ENCODE data around the gene CHMP1A.
A peak's percentile ranks its signal among the peaks of the same experiment; 100 is the strongest.
"Not testable (repeated sequence)": the region's sequence is repeated elsewhere in the genome, so short reads cannot be mapped to it uniquely, and the experiment has no call there.

CHMP1A gene

GRCh38 chr16:89657442-89658220, at the start of gene CHMP1A, which contains the start of gene SPATA33:
CHMP1A (minus strand) TSS chr16:89657708; CDS start chr16:89657588, 120 bp downstream.
SPATA33 (plus strand) TSS chr16:89657836; CDS start chr16:89657912, 76 bp downstream.
- no peak for FAIRE-seq

- FAIRE-seq = no peak
Measured at GRCh38 chr16:89706518-89707260, 49.2 kb upstream of the CHMP1A start.

- FAIRE-seq = no peak
Measured at GRCh38 chr16:89705006-89705405, 47.5 kb upstream of the CHMP1A start.

DNA sequence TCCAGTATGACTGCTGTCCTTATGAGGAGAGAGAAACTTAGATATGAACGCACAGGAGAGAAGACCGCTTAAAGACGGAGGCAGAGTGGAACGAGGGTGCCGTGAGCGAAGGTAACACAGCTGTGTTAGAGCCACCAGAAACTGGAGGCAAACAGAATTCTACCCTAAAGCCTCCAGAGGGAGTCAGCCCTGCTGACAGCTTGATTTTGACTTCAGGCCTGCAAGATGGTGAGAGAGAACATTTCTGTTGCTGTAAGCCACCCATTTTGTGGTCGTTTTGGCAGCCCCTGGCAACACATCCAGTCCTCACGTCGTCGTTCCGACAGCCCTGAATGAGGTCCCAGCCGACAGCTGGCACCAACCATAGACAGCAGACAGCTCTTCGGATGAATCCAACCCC, 46.8 kb upstream of the CHMP1A start:
- FAIRE-seq = no peak

DNA sequence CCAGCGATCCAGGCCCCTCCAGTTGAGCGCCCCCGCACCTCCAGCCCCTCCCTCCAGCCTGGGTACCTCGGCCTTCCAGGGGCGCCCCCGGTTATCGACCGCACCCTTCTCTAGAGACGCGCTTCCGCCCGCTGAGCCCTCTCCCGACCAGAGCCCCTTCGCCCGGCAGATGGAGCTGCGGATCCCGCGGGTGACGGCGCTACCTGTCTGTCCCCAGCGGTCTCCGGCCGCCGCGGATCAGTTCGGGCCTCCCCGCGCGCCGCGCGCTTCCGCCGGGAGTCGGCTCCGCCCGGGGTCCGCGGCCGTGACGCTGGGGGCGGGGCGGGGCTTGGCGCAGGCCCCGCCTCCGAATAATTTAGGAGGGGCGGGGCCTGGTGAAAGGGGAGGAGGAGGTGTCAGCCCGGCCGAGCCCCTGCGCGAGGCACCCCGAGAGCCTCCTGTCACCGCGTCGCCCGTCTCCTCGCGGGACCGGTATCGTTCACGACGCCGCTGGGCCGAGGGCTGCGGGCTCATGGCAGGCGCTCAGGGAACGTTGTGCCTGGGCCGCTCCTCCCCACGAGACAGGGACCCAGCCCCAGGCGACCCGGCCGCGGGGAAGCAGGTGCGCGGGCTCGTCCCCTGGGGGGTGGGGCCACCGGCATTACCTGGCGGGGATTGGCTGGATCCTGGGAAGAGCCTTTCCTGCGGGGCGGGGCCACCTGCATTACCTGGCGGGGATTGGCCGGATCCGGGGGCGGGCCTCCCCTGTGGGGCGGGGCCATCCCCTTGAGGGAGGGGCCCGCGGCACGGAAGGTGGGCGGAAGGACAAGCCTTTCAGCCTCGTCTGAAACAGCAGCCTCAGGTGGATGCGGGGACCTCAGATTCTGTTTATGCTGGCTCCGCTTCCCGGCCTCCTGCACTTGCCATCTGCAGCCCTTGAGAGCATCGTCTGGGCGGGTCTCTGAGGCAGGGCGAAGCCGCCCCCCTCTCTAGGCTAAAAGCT, 44.2 kb upstream of the CHMP1A start, which contains the start of gene SPATA2L:
Gene SPATA2L, minus strand, starts transcription at position 281 of the 982 bp plus-strand sequence. CDS start 473 bp downstream, outside the sequence.
- FAIRE-seq = no peak

GRCh38 chr16:89700649-89701424, 43.3 kb upstream of the CHMP1A start:
- FAIRE-seq = no peak

GRCh38 chr16:89700100-89700648, 42.7 kb upstream of the CHMP1A start:
- FAIRE-seq = peak; percentile 96

GRCh38 chr16:89699629-89700099, 42.2 kb upstream of the CHMP1A start:
- FAIRE-seq = not testable (repeated sequence)

DNA sequence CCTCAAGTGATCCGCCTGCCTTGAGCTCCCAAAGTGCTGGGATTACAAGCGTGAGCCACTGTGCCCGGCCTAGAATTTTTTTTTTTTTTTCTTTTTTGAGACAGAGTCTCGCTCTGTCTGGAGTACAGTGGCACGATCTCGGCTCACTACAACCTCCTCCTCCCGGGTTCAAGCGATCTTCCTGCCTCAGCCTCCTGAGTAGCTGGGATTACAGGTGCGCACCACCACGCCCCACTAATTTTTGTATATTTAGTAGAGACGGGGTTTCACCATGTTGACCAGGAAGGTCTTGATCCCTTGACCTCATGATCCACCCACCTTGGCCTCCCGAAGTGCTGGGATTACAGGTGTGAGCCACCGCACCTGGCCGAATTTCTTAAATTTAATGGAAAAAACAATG, 41.2 kb upstream of the CHMP1A start:
- not testable (repeated sequence) for FAIRE-seq

DNA sequence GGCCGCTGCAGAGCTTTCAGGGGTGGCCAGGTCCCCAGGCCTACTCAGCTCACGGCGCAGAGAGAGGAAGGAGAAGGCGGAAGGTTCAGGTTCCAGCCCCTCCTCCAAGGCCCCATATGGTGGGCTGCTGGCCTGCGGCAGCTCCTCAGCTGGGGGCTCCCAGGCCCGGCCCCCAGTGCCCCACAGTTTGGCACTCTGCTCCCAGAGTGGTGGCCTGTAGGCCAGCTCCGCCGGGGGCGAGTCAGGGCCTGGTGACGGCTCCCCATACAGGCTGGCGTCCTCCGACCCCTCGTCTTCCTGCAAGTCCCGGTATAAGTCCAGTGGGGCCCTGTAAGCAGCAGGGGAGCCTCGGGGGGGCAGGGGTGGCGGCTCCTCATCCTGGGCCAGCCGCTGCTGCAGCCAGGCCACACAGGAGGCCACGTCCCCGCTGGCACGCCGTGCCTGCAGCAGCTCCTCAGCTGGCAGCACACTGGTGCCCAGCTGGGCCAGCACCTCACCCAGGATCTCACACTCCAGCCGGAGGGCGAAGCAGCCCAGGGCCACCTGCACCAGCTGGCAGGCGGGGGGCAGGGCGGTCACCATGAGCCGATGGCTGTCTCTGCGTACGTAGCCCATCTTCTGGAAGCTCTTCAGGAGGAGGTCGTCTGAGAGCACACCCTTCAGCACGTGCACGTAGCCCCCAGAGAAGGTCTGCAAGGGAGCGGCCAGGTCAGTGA, 40.3 kb upstream of the CHMP1A start:
- FAIRE-seq = no peak

GRCh38 chr16:89697161-89697615, 39.7 kb upstream of the CHMP1A start:
- no peak for FAIRE-seq

- no peak for FAIRE-seq
Measured at GRCh38 chr16:89696670-89697128, 39.2 kb upstream of the CHMP1A start.

DNA sequence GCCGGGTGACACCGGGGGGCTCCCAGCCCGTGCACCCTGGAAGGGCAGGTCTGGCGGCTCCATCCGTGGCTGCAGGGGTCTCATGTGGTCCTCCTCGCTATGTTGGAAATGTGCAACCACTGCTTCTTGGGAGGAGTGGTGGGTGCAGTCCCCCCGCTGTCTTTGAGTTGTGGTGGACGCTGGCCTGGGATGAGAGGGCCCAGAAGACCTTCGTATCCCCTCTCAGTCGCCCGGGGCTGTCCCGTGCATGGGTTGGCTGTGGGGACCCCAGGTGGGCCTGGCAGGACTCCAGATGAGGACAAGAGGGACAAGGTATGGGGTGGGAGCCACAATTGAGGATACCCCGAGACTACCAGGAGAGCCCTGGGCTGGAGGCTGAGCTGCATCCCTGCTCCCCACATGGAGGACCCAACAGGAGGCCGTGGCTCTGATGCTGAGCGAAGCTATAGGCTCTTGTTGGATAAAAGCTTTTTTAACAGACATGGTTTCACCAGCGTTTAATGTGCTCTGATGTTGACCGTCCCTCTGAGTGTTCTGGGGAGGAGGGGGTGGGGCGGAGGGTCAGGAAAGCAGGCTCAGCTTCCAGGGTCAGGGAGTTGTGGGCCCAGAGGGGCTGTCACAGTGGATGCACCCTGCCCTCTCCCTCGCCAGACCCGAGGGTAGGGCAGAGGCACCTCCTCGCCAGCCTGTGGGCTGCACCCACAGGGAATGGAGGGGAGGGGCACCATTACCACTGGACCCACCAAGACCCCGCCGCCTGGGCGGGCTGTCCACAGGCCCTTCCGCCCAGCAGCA, 38.6 kb upstream of the CHMP1A start:
- FAIRE-seq = no peak

- no peak for FAIRE-seq
Measured at GRCh38 chr16:89695086-89695874, 37.8 kb upstream of the CHMP1A start.

DNA sequence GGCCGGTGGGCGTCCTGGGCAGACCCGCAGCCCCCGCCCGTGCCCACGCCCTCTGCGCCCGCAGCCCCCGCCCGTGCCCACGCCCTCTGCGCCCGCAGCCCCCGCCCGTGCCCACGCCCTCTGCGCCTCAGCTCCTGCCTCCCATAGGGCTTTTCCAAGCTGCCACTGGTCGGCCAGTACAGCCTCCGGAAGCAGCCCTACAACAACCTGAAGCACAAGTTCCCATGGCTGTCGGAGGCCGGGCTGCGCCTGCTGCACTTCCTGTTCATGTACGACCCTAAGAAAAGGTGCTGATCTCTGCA, 37.2 kb upstream of the CHMP1A start:
- not testable (repeated sequence) for FAIRE-seq

GRCh38 chr16:89693931-89694783, 36.6 kb upstream of the CHMP1A start:
- FAIRE-seq = no peak

DNA sequence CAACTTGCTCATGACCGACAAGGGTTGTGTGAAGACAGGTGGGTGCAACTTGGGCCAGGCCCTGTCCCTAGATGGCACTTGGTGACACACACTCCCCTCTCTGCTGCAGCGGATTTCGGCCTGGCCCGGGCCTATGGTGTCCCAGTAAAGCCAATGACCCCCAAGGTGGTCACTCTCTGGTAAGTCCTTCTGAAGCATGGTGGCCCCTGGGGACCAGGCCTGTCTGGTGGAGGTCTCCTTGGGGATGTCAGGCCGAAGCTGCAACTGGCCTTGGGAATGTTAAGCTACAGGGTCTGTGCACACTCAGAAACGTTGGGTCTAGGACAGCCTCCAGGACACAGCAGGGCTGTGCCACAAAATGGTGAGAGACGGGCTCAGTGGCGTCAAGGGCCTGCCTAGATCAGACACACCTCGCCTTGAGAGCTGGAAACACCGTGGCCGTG, 35.8 kb upstream of the CHMP1A start:
- no peak for FAIRE-seq

Measured in endometrium (tissue), 2 donors.